Chondrocyte (in vitro differentiated cells): Measurements from ENCODE around the gene MGAT4B. TPM values are rescaled to one million over a fixed set of nuclear protein-coding genes. Genes with fewer than 3 reads are reported as not detected.

Source experiments
- DNase-seq: peaks from one replicate; pipeline ENCODE4 v3.0.0; 2021; ENCODE audit warnings: mixed read lengths, low spot score
- H3K27ac Mint-ChIP-seq: one replicate; pipeline ENCODE4 v1.8.0; 2021; ENCODE audit warnings: mild to moderate bottlenecking, moderate library complexity, mixed read lengths; ENCODE audit not compliant: unreplicated experiment
- H3K27me3 Mint-ChIP-seq: 2 replicates; pipeline ENCODE4 v1.8.0; 2021; ENCODE audit warnings: low read depth, mixed read lengths
- H3K36me3 Mint-ChIP-seq: 2 replicates; pipeline ENCODE4 v1.8.0; 2021; ENCODE audit warnings: low read depth, mixed read lengths
- H3K4me1 Mint-ChIP-seq: 2 replicates; pipeline ENCODE4 v1.8.0; 2021; ENCODE audit warnings: low read depth, mild to moderate bottlenecking, mixed read lengths
- H3K4me3 Mint-ChIP-seq: one replicate; pipeline ENCODE4 v1.8.0; 2021; ENCODE audit warnings: mild to moderate bottlenecking, moderate library complexity, mixed read lengths; ENCODE audit not compliant: unreplicated experiment
- H3K9me3 Mint-ChIP-seq: 2 replicates; pipeline ENCODE4 v1.8.0; 2021; ENCODE audit warnings: low read depth, mixed read lengths
- CTCF ChIP-seq: fragments of 200-600 bp; sonication (generic); IDR thresholded peaks from 2 replicates; pipeline ENCODE4 v1.5.0; 2021; ENCODE audit warnings: antibody characterized with exemption, mild to moderate bottlenecking, moderate library complexity
- total RNA-seq: library from RNA; stranded (reverse); gene quantifications from 3 replicates; pipeline ENCODE4 v1.2.1, GENCODE V29; 2021

MGAT4B gene
- total RNA-seq, 1 donor from 2014 or later, result 142 TPM

GRCh38 chr5:179781846-179782245, 24.8 kb downstream of the MGAT4B start:
- Mint-ChIP-seq H3K27ac (no peak overlapping the region), H3K4me3 (no peak overlapping the region), H3K36me3 (peaks cover 16% of the 10 kb centered on the region), H3K9me3 (no peaks in the 10 kb centered on the region), H3K27me3 (no peaks in the 10 kb centered on the region), H3K4me1 (no peaks in the 10 kb centered on the region)
- no peak for TF ChIP-seq CTCF
- DNase-seq, result no peak

GRCh38 chr5:179780362-179780761, 26.3 kb downstream of the MGAT4B start:
- no peak overlapping the region for H3K27ac Mint-ChIP-seq
- no peak for DNase-seq
- H3K36me3 Mint-ChIP-seq, result peaks cover 20% of the 10 kb centered on the region
- H3K9me3 Mint-ChIP-seq, result no peaks in the 10 kb centered on the region
- no peaks in the 10 kb centered on the region for H3K27me3 Mint-ChIP-seq
- no peak for TF ChIP-seq CTCF
- no peak overlapping the region for H3K4me3 Mint-ChIP-seq
- H3K4me1 Mint-ChIP-seq, result no peaks in the 10 kb centered on the region

- Mint-ChIP-seq H3K4me1 (no peaks in the 10 kb centered on the region), H3K36me3 (peaks cover 20% of the 10 kb centered on the region), H3K9me3 (no peaks in the 10 kb centered on the region), H3K27ac (no peak overlapping the region), H3K4me3 (no peak overlapping the region), H3K27me3 (no peaks in the 10 kb centered on the region)
- no peak for DNase-seq
- TF ChIP-seq CTCF, result no peak
Measured at GRCh38 chr5:179779826-179780225, 26.8 kb downstream of the MGAT4B start.

GRCh38 chr5:179778591-179778990, 28.1 kb downstream of the MGAT4B start:
- H3K27me3 Mint-ChIP-seq, result no peaks in the 10 kb centered on the region
- DNase-seq, result no peak
- no peaks in the 10 kb centered on the region for H3K4me1 Mint-ChIP-seq
- H3K9me3 Mint-ChIP-seq, result no peaks in the 10 kb centered on the region
- no peak overlapping the region for H3K4me3 Mint-ChIP-seq
- TF ChIP-seq CTCF, result no peak
- peaks cover 25% of the 10 kb centered on the region for H3K36me3 Mint-ChIP-seq
- no peak overlapping the region for H3K27ac Mint-ChIP-seq

GRCh38 chr5:179777909-179778308, 28.8 kb downstream of the MGAT4B start:
- TF ChIP-seq CTCF, result no peak
- Mint-ChIP-seq H3K27ac (no peak overlapping the region), H3K36me3 (peaks cover 31% of the 10 kb centered on the region), H3K4me1 (no peaks in the 10 kb centered on the region), H3K9me3 (no peaks in the 10 kb centered on the region), H3K4me3 (no peak overlapping the region), H3K27me3 (no peaks in the 10 kb centered on the region)
- no peak for DNase-seq
